Measurements from ENCODE around the gene TCAP. TPM values are rescaled to one million over a fixed set of nuclear protein-coding genes. Genes with fewer than 3 reads are reported as not detected.

The TCAP gene
- polyA plus RNA-seq, 1 experiment, result 0.12 TPM

DNA sequence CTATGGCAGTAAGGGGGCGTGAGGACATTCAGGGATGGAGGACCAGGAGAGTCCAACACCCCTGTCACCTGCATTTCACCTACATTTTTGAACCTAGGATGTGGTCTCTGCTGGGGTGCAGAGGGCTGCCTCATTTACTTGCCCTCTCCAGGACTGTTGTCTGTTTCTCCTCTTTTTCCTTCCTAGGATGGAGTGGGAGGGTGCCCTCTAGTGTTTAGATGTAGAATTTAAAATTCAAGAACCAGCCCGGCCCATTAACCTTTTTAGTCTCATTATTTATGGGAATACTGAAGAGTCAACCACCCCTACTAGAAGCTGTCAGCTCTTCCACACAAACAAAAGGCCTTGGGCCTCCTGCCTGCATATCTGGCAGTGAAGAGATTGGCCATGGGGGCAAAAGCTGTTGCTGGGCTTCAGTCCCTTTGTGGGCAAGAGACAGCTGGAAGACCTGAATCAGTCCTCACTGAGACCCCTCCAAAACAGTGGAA is 30.7 kb upstream of the TCAP start:
- H3K9me3 ChIP-seq (ENCODE audit: control insufficient read depth, insufficient read depth, low read length), result no peaks in the 10 kb centered on the region
- CTCF ChIA-PET, result interaction anchor here (0.6 to 5.4 kb wide), 20 partner anchors 12 to 131 kb away, joined by 3 to 114 read pairs (median 4); partner anchors contain the start of gene TCAP
- no peak overlapping the region for H3K27ac ChIP-seq (ENCODE audit: low read depth, low read length)
- H3K27me3 ChIP-seq (ENCODE audit: control insufficient read depth, insufficient read depth, low read length), result peaks cover 28% of the 10 kb centered on the region
- TF ChIP-seq, protein P1, sequence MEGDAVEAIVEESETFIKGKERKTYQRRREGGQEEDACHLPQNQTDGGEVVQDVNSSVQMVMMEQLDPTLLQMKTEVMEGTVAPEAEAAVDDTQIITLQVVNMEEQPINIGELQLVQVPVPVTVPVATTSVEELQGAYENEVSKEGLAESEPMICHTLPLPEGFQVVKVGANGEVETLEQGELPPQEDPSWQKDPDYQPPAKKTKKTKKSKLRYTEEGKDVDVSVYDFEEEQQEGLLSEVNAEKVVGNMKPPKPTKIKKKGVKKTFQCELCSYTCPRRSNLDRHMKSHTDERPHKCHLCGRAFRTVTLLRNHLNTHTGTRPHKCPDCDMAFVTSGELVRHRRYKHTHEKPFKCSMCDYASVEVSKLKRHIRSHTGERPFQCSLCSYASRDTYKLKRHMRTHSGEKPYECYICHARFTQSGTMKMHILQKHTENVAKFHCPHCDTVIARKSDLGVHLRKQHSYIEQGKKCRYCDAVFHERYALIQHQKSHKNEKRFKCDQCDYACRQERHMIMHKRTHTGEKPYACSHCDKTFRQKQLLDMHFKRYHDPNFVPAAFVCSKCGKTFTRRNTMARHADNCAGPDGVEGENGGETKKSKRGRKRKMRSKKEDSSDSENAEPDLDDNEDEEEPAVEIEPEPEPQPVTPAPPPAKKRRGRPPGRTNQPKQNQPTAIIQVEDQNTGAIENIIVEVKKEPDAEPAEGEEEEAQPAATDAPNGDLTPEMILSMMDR (IDR thresholded peaks at IDR 0.05; ENCODE audit: low read depth, low read length), result peak; percentile 77
- H3K4me3 ChIP-seq (ENCODE audit: low read depth, low read length), result no peak overlapping the region
- DNase-seq (ENCODE audit: low read depth, low spot score), result no peak
- POLR2A ChIA-PET, result interaction anchor here (1.3 kb wide), 1 partner anchor 96 kb away, joined by 6 read pairs; the partner anchor contains the start of gene MIEN1

DNA sequence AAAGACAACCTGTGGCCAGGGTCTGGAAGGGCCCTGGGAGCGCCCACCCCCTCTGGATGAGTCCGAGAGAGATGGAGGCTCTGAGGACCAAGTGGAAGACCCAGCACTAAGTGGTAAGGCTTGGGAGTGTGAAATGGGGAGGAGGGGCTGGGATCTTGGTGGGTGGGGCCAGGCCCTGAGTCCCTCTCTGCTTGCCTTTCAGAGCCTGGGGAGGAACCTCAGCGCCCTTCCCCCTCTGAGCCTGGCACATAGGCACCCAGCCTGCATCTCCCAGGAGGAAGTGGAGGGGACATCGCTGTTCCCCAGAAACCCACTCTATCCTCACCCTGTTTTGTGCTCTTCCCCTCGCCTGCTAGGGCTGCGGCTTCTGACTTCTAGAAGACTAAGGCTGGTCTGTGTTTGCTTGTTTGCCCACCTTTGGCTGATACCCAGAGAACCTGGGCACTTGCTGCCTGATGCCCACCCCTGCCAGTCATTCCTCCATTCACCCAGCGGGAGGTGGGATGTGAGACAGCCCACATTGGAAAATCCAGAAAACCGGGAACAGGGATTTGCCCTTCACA is 29.5 kb upstream of the TCAP start:
- DNase-seq (ENCODE audit: low read depth, low spot score), result no peak
- POLR2A ChIA-PET, result interaction anchor here (1.3 kb wide), 1 partner anchor 95 kb away, joined by 6 read pairs; the partner anchor contains the start of gene MIEN1
- Histone ChIP-seq H3K27me3 (ENCODE audit: control insufficient read depth, insufficient read depth, low read length) (peaks cover 18% of the 10 kb centered on the region), H3K4me3 (ENCODE audit: low read depth, low read length) (no peak overlapping the region), H3K9me3 (ENCODE audit: control insufficient read depth, insufficient read depth, low read length) (no peaks in the 10 kb centered on the region), H3K27ac (ENCODE audit: low read depth, low read length) (no peak overlapping the region)
- CTCF ChIA-PET, result interaction anchor here (1.3 to 5.8 kb wide), 8 partner anchors 12 to 44 kb away, joined by 3 to 114 read pairs (median 6); no protein-coding TSS in a partner anchor
- TF ChIP-seq, protein P1 (IDR thresholded peaks at IDR 0.05; ENCODE audit: low read depth, low read length), result no peak

DNA sequence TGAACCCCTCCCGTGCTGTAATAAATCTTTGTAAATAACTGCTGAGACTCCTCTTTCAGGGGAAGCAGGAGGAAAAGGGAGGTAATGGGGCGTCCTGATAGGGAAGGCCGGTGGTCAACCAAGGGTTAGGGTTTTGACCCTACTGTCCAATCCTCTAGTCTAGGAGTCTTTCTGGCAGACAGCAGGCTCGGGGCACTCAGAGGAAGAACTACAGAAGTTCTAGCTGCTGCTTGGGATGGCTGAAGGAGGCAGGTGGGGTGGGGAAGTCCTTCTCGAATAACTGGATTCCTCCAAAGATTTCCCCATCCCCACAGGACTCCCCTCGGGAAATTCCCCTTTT is 28.6 kb upstream of the TCAP start:
- TF ChIP-seq, protein P1 (IDR thresholded peaks at IDR 0.05; ENCODE audit: low read depth, low read length), result no peak
- Histone ChIP-seq H3K27me3 (ENCODE audit: control insufficient read depth, insufficient read depth, low read length) (peaks cover 11% of the 10 kb centered on the region), H3K4me3 (ENCODE audit: low read depth, low read length) (peak overlapping the region; percentile 92), H3K9me3 (ENCODE audit: control insufficient read depth, insufficient read depth, low read length) (no peaks in the 10 kb centered on the region), H3K27ac (ENCODE audit: low read depth, low read length) (no peak overlapping the region)
- DNase-seq (ENCODE audit: low read depth, low spot score), result no peak
- POLR2A ChIA-PET, result interaction anchor here (1.0 kb wide), 1 partner anchor 8 kb away, joined by 3 read pairs; no protein-coding TSS in a partner anchor
- CTCF ChIA-PET, result interaction anchor here (1.3 to 5.8 kb wide), 2 partner anchors 13 to 16 kb away, joined by 3 to 28 read pairs; no protein-coding TSS in a partner anchor

DNA sequence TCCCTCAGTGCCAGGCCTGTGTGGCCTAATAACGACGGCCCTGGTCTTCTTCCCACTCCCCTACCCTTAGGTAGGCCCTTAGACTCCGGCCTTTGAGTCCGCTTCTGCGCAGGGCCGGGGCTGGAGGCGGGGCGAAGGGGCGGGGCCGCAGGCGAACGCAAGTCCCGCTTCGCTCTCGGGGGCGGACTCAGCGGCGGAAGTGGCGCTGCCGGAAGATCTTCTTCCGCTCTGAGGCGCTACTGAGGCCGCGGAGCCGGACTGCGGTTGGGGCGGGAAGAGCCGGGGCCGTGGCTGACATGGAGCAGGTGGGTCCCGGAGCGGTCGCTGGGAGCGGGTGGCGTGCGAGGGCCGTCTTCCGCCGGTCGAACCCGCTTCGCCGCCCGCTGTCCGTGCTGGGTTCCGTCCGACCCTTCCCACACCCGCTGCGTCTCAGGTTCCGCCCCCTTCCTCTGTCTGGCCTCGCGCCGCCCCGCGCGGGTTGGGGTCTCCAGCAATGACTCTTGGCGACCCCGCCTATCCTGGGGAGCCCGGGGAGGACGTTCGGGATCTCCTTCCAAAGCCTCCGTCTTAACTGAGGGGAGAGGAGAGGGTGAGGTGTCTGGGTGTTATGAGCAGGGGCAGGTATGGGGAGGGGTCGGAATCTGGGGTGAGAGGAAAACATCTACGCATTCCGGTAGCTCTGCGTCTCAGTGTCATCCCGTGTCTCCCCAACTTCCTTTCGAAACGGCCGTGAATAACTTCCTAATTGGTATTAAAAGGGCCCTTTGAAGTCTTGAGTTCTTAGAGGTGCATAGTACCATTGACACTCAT is 28.0 kb upstream of the TCAP start, which contains the start of gene STARD3:
STARD3 (plus strand) TSS at position 218 of the 810 bp plus-strand sequence. CDS start 16,388 bp downstream, outside the sequence.
- Histone ChIP-seq H3K27me3 (ENCODE audit: control insufficient read depth, insufficient read depth, low read length) (peaks cover 7% of the 10 kb centered on the region), H3K27ac (ENCODE audit: low read depth, low read length) (peak within 1 kb of the TSS; percentile 61), H3K4me3 (ENCODE audit: low read depth, low read length) (peak within 1 kb of the TSS; percentile 92), H3K9me3 (ENCODE audit: control insufficient read depth, insufficient read depth, low read length) (no peaks in the 10 kb centered on the region)
- TF ChIP-seq, protein P1 (IDR thresholded peaks at IDR 0.05; ENCODE audit: low read depth, low read length), result peak; percentile 17
- peak; percentile 44 for DNase-seq (ENCODE audit: low read depth, low spot score)
- POLR2A ChIA-PET, result interaction anchor here (0.7 to 1.0 kb wide), 2 partner anchors 8 to 15 kb away, joined by 3 read pairs; no protein-coding TSS in a partner anchor
- CTCF ChIA-PET, result interaction anchor here (0.8 to 5.8 kb wide), 3 partner anchors 13 to 16 kb away, joined by 3 to 28 read pairs (median 3); no protein-coding TSS in a partner anchor
